Activated B cell treated with CpG ODN at 0.5 μM for 24 hours (primary cell): Measurements from ENCODE around the gene RASGRF2. TPM values are rescaled to one million over a fixed set of nuclear protein-coding genes. Genes with fewer than 3 reads are reported as not detected.
"Not testable (repeated sequence)": the region's sequence is repeated elsewhere in the genome, so short reads cannot be mapped to it uniquely, and the experiment has no call there.

Experiments
- ATAC-seq: fragments of 200-7000 bp; cut with Tn5 transposase; one replicate; pipeline ENCODE4 v1.10.0; 2021; ENCODE audit warnings: low read depth, mild to moderate bottlenecking, moderate library complexity
- CTCF ChIA-PET: fragments of 350-600 bp; sonication (Branson Sonifier 250); formaldehyde crosslinking; loops from one replicate; lab custom pipeline; 2021; ENCODE audit warnings: antibody characterized with exemption; lab: Charles Lee
- POLR2A ChIA-PET: fragments of 350-600 bp; sonication (Branson Sonifier 250); formaldehyde crosslinking; loops from one replicate; lab custom pipeline; 2021; ENCODE audit warnings: antibody characterized with exemption; lab: Charles Lee
- DNase-seq: peaks from one replicate; pipeline ENCODE4 v3.0.0; 2022
- H3K27ac Mint-ChIP-seq: one replicate; pipeline ENCODE4 v1.8.0; 2020; ENCODE audit warnings: mixed read lengths
- H3K27me3 Mint-ChIP-seq: one replicate; pipeline ENCODE4 v1.8.0; 2021; ENCODE audit warnings: mixed read lengths
- H3K36me3 Mint-ChIP-seq: one replicate; pipeline ENCODE4 v1.8.0; 2021; ENCODE audit warnings: low read depth, mixed read lengths
- H3K4me1 Mint-ChIP-seq: one replicate; pipeline ENCODE4 v1.8.0; 2021; ENCODE audit warnings: mixed read lengths
- H3K4me3 Mint-ChIP-seq: one replicate; pipeline ENCODE4 v1.8.0; 2020; ENCODE audit warnings: mild to moderate bottlenecking, mixed read lengths
- H3K9me3 Mint-ChIP-seq: one replicate; pipeline ENCODE4 v1.8.0; 2020; ENCODE audit warnings: mixed read lengths
- CTCF ChIP-seq: fragments of 200-600 bp; IDR thresholded peaks from one replicate; pipeline ENCODE4 v1.8.0; 2022; ENCODE audit warnings: antibody characterized with exemption, mild to moderate bottlenecking
- intact Hi-C: fragments of 100-400 bp; cut with micrococcal nuclease; formaldehyde crosslinking; loops from one replicate; pipeline ENCODE4 v1.15.1; 2024
- total RNA-seq: library from RNA; stranded (reverse); gene quantifications from 2 replicates; pipeline ENCODE4 v1.2.3, GENCODE V29; 2022

RASGRF2 gene
- total RNA-seq, 1 donor from 2014 or later, result 0.64 TPM

GRCh38 chr5:81256766-81257165, 296.6 kb downstream of the RASGRF2 start:
- Mint-ChIP-seq H3K9me3 (peaks cover 13% of the 10 kb centered on the region), H3K4me1 (no peaks in the 10 kb centered on the region), H3K4me3 (no peak overlapping the region), H3K27ac (no peak overlapping the region), H3K27me3 (no peaks in the 10 kb centered on the region), H3K36me3 (peaks cover 18% of the 10 kb centered on the region)
- DNase-seq, result no peak
- CTCF ChIA-PET, result no interaction called here
- no peak for ATAC-seq
- intact Hi-C loops, result no loop called here
- POLR2A ChIA-PET, result no interaction called here
- no peak for TF ChIP-seq CTCF

GRCh38 chr5:81262796-81263195, 302.6 kb downstream of the RASGRF2 start:
- H3K4me1 Mint-ChIP-seq, intact Hi-C loops, ATAC-seq, H3K4me3 Mint-ChIP-seq, CTCF ChIA-PET, POLR2A ChIA-PET, H3K27ac Mint-ChIP-seq, DNase-seq, H3K27me3 Mint-ChIP-seq: not testable (repeated sequence)
- Mint-ChIP-seq H3K36me3 (peaks cover 35% of the 10 kb centered on the region), H3K9me3 (peaks cover 20% of the 10 kb centered on the region)

- H3K4me1 Mint-ChIP-seq, result peaks cover 12% of the 10 kb centered on the region
- H3K36me3 Mint-ChIP-seq, result peaks cover 30% of the 10 kb centered on the region
- H3K27me3 Mint-ChIP-seq, result no peaks in the 10 kb centered on the region
- ATAC-seq, result no peak
- H3K9me3 Mint-ChIP-seq, result peaks cover 15% of the 10 kb centered on the region
- ChIA-PET POLR2A (no interaction called here), CTCF (no interaction called here)
- H3K27ac Mint-ChIP-seq, result no peak overlapping the region
- intact Hi-C loops, result no loop called here
- DNase-seq, result no peak
- H3K4me3 Mint-ChIP-seq, result no peak overlapping the region
- TF ChIP-seq CTCF, result no peak
Measured at GRCh38 chr5:81265101-81265500, 304.9 kb downstream of the RASGRF2 start.

- peaks cover 19% of the 10 kb centered on the region for H3K4me1 Mint-ChIP-seq
Measured at GRCh38 chr5:81268521-81269196, 308.5 kb downstream of the RASGRF2 start.

GRCh38 chr5:81269751-81270393, 309.7 kb downstream of the RASGRF2 start:
- H3K4me3 Mint-ChIP-seq, result no peak overlapping the region
- CTCF ChIA-PET, result no interaction called here
- no peak for ATAC-seq

More at GRCh38 chr5:81268521-81269196, 308.5 kb downstream of the RASGRF2 start:
- POLR2A ChIA-PET, result interaction anchor here (0.6 kb wide), 1 partner anchor 74 kb away, joined by 5 read pairs; no protein-coding TSS in a partner anchor
- Mint-ChIP-seq H3K27ac (no peak overlapping the region), H3K27me3 (no peaks in the 10 kb centered on the region), H3K4me3 (no peak overlapping the region), H3K36me3 (peaks cover 31% of the 10 kb centered on the region), H3K9me3 (peaks cover 22% of the 10 kb centered on the region)
- DNase-seq (no peak), ATAC-seq (no peak)
- CTCF ChIA-PET, result no interaction called here
- intact Hi-C loops, result no loop called here
- TF ChIP-seq CTCF, result no peak

GRCh38 chr5:81270394-81271027, 310.3 kb downstream of the RASGRF2 start:
- intact Hi-C loops, DNase-seq, H3K27ac Mint-ChIP-seq, H3K27me3 Mint-ChIP-seq, CTCF ChIA-PET, H3K4me3 Mint-ChIP-seq, ATAC-seq: not testable (repeated sequence)
- peaks cover 40% of the 10 kb centered on the region for H3K36me3 Mint-ChIP-seq
- POLR2A ChIA-PET, result interaction anchor here (0.6 kb wide), 1 partner anchor 1678 kb away, joined by 7 read pairs; no protein-coding TSS in a partner anchor
- H3K9me3 Mint-ChIP-seq, result peaks cover 36% of the 10 kb centered on the region
- H3K4me1 Mint-ChIP-seq, result peaks cover 19% of the 10 kb centered on the region

More at GRCh38 chr5:81269751-81270393, 309.7 kb downstream of the RASGRF2 start:
- peaks cover 31% of the 10 kb centered on the region for H3K9me3 Mint-ChIP-seq
- intact Hi-C loops, result no loop called here
- no peak for TF ChIP-seq CTCF
- peaks cover 37% of the 10 kb centered on the region for H3K36me3 Mint-ChIP-seq
- POLR2A ChIA-PET, result interaction anchor here (0.6 kb wide), 1 partner anchor 1677 kb away, joined by 7 read pairs; no protein-coding TSS in a partner anchor
- H3K27me3 Mint-ChIP-seq, result no peaks in the 10 kb centered on the region
- H3K27ac Mint-ChIP-seq, result no peak overlapping the region
- DNase-seq, result no peak
- peaks cover 19% of the 10 kb centered on the region for H3K4me1 Mint-ChIP-seq
